ENCODE data around the gene TUBB.

Gene TUBB

DNA sequence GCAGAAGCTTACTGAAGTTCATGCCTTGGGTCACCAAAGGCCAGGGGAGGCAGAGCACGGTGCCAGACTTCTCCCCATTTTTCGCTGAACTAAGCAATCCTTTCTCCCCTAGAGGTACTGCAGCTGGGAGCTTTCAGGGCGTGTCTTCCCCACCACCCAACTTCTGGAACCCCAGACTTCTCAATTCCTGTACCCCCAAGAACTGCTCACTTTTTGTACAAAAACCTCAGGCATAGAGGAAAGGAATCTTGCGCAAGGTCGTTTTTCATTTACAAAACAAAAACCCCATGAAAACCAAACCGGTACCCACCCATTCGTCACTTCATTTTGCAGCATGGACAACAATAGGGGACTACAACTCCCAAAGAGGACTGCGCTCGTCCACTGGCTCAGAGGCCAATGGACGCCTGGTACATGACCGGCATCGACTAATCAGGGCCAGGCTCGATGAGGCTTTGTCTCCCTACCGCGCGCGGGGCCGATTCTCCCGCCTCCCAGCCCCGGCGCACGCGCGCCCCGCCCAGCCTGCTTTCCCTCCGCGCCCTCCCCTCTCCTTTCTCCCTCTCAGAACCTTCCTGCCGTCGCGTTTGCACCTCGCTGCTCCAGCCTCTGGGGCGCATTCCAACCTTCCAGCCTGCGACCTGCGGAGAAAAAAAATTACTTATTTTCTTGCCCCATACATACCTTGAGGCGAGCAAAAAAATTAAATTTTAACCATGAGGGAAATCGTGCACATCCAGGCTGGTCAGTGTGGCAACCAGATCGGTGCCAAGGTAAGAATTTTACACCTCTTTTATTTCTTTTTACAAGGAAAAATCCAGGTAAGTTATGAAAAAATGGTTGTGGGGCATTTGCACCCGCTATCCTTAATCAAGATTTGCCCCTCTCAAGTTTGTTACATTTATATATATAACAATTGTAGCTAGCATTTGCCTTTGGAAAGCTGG lies at the start of gene TUBB:
Gene TUBB (plus strand): TSS at position 562 of the 947 bp plus-strand sequence. CDS start 155 bp downstream, at position 717.
- peak; percentile 73 to 92 for DNase-seq

DNA sequence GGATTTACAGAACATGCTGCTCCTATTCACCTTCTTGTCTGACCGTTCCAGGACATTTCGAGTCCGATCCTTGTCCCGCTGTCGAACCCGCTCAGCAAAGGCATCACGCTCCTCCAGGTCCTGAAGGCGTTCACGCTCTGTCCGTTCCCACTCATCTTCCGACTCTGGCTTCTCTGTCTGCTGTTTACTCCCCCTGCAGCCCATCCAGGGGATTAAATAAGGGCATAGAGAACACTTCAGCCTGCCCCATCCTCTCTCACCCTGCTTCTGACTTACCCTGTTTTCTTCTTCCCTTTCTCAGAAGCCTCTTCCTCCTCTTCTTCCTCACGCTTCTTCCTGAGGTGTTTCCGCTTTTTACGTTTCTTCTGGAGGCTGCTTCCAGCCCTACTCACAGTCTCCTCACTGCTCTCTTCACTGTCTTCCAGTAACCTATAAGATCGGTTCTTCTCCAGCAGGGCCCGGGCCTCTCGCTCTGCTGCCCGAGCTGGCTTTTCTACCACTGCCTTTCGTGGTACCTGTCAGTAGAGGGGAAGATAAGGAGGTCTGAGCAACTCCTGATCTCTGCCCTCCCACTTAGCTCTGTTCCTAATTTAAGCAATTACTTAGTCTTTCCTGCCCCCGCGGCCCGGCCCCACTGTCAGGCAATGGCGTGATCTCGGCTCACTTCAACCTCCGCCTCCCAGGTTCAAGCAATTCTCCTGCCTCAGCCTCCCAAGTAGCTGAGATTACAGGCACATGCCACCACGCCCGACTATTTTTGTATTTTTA lies 49.2 kb upstream of the TUBB start:
- DNase-seq: no peak

DNA sequence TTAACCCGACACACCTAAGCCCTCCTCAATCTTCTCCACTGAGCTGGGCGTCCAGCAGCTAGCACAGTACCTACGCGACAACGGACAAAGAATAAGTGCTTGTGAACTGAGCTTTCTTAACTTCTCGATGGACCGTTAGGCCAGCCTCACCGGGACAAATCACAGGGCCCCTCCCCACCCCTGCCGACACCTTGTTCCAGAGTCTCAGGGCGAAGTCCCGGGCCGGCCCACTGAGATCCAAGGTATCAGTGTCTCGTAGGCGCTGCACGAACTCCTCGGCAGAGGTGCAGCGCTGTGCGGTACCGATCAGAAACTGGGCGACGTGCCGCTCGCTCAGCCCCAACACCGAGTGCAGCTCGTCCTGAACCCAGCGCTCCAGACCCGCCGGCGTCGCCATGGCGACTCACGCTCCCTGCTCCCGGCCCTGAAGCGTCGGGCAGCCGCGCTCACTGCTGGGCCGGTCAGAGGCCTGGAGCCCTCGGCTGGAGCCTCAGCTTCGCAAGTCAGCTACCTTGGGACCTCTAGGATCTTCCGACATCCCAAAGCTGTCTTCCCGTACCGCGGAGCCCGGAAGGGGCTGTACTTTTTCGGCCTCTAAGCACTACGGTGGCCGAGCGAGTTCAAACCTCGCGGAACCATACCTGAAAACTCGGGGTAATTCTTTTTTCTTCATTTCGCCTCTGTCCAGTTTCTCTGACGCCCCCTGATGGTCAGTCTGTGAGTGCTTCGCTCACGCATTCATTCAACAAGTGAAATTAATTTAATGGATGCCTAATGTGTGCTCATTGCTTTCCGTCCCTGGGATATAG lies 47.5 kb upstream of the TUBB start, which contains the start of gene DHX16:
Gene DHX16 (minus strand): TSS at position 562 of the 809 bp plus-strand sequence. CDS start 165 bp downstream, at position 397.
- DNase-seq: peak; percentile 69 to 94

DNA sequence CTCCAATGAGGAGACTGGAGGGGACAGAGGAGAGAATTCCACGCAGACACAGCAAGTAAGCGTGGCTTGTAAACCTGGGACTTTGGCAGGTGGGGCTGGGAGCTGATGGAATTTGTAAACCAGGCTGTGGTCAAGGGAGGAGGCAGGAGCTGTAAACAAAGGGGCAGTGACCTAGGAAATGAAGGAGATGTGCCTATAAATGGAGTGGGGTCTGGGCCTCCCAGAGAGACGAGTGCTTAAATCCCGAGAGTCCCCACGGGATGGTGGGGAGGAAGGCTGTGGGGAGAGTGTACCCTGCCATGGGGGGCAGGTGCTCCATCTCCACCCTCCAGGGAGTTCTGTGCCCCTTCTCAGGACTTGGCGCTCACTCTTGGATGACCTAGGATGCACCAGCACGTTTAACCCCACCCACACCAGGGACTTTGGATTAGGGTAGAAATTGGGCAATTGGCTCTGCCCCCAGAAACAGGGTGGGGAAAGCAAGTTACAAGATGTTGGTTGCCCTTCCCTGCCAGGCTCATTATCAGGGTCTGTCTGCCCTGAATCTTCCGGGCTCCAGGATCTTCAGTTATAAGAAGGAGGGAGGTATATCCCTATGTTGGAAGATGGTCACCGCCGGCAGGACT lies 43.4 kb upstream of the TUBB start:
- DNase-seq: no peak

DNA sequence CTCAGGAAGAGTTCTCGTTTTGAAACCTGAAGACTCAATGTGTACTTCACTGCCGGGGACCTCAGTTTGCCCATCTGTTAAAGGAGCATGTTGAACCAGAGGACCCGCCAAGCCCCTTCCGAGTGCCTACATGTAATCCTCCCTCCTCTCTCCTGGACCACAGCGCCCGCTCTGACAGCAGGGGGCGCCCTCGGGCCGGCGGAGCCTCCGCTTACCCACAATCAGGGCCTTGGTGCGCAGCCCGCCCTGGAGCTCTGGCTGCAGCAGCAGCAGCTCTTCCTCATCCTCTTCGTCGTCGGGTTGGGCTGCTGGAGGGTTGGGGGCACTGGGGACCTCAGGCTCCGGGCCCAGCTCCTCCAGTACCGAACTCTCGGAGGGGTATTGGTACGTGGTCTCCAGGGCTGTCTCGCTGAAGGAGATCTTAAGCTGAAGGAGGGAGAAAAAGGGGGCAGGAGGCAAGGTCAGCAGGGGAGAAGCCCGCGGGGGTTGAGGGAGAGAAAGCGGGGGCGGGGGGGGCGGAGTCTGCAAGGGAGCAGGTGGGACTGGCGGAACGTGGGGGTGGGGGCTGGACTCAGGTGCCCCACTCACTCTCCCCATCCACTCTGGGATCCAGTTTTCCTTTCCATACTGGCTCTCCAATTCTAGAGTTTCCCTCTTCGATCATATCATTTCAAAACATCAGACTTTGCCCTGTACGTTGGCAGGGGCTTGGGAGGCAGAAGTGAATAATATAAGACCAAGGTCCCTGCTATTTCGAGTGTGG lies 41.0 kb upstream of the TUBB start:
- peak; percentile 67 to 80 for DNase-seq

DNA sequence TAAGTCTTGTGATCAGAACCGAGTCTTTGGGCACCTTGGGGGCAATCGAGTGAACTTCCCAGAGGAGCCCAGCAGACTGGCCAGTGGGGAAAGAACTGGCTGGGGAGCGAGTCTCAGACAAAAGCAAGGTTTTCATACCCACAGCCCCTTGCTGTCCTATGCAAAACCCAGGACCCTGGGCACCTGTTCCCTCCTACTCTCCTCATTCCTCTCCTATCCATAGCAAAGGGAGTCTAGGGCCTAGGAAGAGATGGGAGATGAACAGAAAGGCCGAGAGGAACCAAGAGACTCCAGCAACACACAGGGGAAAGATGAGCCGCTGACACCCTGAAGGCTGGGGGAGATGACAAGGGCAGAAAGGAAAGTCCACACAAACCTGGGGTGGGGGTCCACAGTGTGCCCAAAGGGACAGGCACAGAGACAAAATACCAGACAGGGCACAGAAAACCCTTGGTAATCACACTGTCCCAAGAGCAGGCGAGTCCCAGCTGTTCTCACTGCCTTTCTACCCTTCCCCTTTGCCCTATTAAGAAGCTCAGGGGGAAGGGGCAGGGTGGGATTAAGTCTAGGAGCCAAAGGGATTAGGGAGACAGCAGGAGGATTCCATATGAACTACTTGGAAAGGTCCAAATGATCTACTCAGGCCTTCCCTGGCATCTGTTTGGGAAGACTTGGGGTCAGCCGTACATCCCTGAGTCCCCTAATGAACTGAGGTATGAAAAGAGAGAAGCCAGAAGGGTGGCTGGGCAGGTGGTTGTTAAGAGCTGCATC lies 40.2 kb upstream of the TUBB start:
- no peak for DNase-seq

DNA sequence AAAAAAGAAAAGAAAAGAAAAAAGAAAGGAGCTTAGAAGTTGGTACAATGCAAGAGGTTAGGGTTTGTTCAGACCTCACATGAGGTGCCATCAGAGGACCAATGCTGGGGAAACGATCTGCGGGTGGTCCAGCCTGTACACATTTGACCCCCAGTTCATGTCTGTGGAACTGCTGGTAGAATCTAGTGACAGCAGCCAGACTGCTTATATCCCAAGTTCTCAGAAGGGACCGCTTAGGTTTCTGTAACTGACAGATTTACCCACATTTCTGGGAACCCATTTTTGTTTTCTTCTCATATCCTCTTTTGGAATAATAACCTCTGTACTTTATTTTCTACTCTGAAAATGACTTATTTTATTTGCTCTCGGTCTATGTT lies 38.4 kb upstream of the TUBB start:
- DNase-seq: no peak

DNA sequence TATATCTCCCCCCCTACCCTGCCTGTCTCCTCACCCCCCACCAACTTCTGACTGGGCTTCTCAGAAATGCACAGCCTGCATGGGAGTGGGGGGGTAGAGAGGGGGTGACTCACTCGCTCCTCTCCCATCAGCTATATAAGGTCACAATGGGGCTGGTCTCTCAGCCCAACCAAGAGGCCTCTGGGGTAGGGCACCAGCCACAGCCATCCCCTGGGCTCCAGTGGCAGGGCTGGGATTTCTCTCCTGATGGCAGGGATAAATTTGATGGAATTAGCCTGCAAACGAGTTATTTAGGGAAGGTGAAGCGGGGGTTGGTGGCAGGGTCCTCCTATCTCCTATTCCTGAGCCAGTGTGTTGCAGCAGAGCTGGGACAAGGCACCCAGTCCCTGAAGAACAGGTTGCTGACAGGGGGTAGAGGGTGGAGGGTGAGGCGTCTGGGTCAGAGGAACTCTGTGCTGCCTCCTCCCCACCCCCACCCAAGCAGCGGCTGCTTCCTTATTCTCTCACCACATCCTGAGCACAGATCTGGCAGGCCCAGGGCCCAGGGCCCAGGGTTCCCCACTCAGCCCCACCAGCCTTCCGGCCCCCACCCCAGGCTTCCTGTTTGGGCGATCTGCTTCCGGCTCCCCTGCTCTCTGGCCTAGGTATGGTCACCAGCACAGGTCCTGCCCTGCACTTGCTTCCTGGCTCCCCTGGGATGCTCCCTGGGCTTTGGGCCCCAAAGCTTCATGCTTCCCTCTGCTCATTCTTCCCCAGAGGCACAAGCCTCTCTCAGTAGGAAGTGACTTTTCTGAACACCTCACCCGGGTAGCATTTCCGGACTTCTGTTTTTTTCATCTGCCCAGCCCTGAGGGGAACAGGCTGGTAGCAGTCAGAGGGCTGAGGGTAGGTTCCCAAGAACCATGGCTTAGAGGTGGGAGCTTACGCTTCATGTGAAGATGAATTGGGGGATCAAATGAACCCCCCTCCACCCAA lies 37.7 kb upstream of the TUBB start:
- peak; percentile 76 to 99 for DNase-seq

DNA sequence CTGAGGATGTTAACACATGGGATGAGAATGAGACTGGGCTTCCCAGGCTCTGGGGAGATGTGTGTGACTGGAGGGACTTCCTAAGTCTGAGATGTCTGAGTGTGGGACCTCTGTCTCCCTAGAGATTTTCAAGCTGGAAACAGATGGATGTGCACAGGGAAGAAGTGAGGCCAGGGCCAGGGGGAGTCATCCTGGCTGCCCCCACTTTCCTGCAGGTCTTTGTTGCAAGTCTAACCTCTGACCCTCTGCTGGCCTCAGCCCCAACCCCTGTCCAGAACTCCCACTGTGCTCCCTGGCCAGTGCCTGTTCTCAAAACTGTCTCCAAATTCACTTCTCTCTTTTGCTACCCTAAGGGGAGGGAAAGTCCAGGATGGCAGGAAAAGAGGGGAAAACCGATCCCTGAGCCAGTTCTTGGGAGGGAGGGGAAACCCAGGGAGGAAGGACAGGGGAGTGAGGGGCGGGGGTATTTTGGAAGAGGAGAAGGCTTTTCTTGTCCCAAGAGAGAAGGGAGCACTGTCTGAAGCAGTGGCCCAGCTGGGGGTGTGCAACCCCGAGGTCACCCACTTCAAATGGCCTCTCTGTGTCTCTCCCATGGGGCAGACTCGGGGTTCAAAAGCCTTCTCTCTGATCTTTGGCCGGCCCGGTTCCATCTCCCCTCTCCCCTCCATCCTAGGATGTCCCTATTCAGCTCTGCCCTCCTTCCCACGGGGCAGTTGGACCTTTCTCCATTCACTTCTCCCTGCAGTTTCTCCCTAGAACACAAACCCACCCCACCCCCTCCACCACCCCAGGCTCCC lies 36.8 kb upstream of the TUBB start:
- DNase-seq: no peak

DNA sequence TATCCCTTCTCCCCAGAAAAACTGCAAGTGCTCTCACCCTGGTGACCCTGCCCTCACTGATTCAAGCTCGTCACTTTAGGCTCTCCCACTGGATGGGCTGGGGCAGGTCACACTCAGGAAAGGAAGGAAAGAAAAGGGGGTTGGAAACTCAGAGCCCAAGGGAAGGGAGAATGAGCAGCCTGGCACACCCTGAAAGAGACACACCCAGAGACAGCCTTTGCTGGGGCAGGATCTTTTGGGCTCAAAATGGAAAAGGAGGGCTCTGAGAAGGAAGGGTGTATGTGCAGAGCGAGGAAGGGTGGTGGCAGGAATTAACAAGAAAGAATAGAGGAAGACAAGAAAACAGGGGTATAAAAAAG lies 36.2 kb upstream of the TUBB start:
- DNase-seq: no peak

DNA sequence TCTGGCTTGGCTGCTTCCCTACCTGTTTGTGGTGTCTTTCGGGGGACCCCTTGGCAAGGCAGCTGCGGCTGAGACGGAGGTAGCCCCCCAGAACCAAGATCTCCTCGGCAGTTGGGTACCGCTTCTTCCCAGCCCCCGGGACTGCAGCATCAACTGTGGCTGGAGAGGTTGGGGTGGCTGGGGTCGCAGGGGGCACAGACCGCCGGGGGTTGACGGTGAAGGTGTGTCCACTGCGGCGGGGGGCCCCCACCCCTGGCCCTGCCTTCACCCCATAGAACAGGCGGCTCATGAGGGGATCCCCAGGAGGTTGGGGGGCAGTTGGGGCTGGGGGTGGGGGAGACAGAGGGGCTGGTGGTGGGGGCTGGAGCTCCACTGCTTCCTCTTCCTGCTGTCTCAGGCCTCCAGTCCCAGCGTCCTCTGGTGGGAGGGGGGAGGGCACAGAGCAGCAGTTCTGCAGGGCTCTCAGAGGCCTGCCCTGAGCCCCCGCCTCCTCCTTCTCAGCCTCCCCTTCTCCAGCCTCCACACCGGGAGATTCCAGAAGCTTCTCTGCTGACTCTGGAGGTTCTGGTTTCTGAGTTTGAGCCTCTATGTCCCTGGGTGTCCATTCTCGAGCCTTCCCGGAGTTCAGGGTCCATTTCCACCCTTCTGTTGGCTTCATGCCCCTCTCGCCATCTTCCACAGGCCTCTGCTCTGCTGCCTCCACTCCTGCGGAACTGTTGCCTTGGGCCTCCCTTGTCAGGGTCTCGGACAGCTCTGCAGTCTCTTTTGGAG lies 35.6 kb upstream of the TUBB start:
- peak in 1 of 2 donors; percentile 50 for DNase-seq

DNA sequence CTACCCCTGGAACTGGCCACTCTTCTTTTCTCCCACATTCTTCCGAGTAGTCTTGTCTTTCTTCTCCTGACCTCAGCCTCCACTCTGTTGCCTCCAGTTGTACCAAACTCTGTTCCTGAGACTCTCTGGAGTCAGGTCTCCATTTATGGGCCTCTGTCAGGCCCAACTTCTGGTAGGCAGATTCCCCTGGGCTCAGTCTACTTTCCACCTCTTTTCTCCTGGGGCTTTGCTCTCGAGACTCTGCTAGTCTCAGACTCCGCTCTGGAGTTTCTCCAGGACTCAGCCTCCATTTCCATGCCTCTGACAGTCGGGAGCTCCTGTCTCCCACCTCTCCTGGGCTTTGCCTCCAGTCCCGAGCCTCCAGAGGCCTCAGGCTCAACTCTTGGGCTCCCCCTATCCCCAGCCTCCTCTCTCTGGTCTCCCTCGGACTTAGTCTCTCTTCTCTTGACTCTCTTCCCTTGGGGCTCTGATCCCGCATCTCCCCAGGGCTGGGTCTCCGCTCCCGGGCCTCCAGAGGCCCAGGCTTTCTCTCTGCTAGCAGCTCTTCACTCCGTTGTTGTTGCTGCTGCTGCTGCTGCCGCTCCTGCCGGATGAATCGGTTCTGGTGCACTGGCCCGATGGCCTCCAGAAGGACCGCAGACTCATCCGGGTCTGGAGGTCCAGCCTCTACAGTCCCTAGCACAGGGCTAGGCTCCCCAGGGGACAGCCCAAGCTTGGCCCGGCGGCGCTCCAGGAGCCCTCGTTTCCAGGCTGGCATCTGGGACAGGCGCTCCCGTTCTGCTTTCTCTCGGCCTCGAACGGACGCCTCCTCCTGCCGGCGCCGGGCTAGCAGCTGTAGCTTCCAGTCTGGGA lies 34.8 kb upstream of the TUBB start:
- DNase-seq: no peak

DNA sequence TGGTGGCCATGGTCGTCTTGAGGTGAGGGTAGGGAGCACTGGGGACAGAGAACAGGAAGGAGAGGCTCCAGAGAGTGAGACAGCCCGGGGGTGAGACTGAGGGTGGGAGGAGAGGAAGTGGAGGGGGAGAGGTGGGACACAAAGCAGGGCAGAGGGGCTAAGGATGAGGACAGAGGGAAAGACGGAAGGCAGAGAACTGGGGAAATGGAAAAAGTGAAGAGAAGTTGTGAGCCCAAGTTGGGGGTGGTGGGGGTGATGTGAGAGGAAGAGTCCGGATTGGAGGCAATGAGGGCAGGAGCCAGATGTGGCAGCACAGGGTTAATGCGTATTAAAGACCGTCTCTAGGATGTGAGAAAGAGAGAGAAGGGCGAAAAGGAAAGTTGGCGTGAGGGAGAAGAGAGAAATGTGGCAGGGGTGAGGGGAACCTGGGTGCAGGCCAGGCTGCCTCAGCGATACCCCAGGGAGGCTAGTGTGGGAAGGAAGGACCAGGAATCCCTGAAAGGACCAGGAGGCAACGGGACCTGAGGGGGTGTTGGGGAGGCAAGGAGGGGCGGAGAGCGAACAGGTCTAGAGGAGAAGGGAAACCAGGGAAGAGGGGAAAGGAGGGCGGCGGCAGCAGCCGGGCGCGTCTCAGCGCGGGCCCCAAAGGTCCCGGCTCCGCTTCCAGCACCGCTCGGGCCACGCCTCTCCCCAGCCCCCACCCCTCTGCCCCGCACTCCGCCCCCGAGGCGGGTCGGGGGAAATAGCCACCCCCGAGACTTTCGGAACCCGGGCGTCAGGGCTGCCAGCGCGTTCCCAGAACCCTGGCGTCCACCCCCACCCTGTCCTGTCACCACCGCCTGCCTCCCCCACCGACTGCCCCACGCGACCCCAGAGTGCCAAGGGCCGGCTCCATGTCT lies 33.9 kb upstream of the TUBB start, which contains the start of gene PPP1R18:
Gene PPP1R18 (minus strand): TSS at position 637 of the 899 bp plus-strand sequence. CDS start 627 bp downstream, at position 10.
- DNase-seq: peak; percentile 46 to 81

DNA sequence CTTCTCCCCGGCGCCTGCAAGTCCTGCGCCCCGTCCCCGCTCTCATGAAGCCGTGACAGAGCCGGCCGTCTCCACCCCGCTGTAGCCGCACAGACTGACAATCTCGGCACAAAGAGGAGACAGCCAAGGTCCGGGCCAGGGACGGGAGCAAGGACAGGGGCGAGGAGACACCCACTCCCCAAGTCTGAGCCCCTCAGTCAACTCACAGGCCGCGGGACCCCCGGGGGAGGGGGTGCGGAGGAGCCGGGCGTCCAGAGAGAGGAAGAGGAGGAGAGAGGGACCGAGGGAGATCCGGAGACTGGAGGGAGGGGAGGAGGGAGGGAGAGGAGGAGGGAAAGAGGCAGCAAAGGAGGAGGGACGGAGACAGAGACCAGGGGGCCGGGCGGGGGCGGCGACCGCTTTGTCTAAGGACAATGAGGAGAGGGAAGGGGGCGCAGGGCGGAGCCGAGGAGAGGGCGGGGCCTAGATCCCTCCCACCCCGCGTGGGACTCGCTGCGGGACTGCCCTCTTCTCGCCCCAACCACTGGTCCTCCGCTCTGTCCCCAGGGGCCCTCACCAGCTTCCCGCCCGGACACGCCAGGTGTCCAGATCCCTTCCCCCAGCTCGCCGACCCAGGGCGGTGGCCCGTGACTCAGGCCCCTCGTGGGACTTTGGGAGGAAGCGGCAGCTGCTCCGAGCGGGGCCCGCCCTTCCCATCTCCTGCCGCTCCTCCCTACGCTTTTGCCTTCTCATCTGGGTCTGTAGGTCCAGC lies 33.1 kb upstream of the TUBB start:
- DNase-seq: peak; percentile 81 to 92
